Omental fat pad (tissue), 4 donors: ENCODE measurements around the gene FBH1. TPM values are rescaled to one million over a fixed set of nuclear protein-coding genes. Genes with fewer than 3 reads are reported as not detected.

Experiments
- ATAC-seq: fragments of 150-250 bp; one replicate; pipeline ENCODE4 v1.9.1; 2016; ENCODE audit warnings: mild to moderate bottlenecking, moderate library complexity; ENCODE audit not compliant: low FRiP score
- DNase-seq: peaks from one replicate; pipeline ENCODE4 v3.0.0-alpha.2; 2019; ENCODE audit warnings: low spot score
- CTCF ChIP-seq, 3 donors: fragments of 450-650 bp; IDR thresholded peaks; one replicate each; pipeline ENCODE4 v1.5.1; 2016 to 2017; ENCODE audit warnings: antibody characterized with exemption in 3 of 3, mild to moderate bottlenecking in 3 of 3, moderate library complexity in 2 of 3
- total RNA-seq, 4 donors: library from RNA; depleted of rRNA; stranded (reverse); fragments of >200 nt; gene quantifications; one replicate each; pipeline ENCODE4 v1.1.0, GENCODE V29; 2016

FBH1 gene
- total RNA-seq, 4 donors from 2014 or later, result 79.2 to 129 (median 81.4) TPM

DNA sequence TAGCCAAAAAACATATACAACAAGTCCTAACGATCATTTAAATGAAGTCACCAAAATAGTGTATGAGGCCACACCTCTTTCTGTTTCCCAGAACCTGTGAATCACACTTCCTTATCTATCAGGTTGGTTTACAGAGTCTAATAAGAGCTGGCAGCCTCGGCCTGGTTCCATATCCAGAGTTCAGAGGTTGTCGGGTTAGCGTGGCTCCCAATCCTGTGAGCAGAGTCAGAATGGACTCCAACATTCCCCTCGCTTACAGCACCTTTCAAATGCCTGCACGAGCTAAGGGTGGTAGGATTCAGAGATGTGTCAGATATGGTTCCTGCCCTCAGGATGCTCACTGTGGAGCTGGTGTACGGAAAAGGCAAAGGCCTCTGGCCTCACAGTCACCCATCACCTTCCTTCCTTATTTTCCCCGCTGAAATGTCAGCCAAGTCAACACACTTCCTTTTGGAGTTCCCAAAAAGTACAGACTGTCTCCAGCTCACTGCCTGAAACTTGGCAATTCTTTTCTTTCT lies 81.3 kb downstream of the FBH1 start:
- ATAC-seq (peak; percentile 86), DNase-seq (no peak)
- no peak for TF ChIP-seq CTCF (IDR thresholded peaks at IDR 0.05)

DNA sequence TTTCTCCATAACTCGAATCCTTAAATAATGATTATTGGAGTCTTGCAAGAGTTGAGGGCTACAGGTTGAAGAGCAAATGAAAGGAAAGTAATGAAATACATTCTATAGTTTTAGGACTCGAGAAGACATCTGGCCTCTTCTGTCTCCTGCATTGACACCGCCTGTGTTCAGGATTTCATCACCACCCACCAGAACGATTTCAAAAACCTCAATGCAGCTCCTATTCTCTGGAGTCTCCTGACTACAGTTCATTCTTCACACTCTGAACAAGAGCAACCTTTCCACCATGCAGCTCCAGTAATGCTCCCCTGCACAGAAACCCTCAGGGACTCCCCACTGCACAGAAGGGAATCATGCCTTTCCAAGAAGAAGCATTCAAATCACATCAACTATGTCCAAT lies 81.8 kb downstream of the FBH1 start:
- DNase-seq (no peak), ATAC-seq (no peak)
- TF ChIP-seq CTCF (IDR thresholded peaks at IDR 0.05), result no peak

DNA sequence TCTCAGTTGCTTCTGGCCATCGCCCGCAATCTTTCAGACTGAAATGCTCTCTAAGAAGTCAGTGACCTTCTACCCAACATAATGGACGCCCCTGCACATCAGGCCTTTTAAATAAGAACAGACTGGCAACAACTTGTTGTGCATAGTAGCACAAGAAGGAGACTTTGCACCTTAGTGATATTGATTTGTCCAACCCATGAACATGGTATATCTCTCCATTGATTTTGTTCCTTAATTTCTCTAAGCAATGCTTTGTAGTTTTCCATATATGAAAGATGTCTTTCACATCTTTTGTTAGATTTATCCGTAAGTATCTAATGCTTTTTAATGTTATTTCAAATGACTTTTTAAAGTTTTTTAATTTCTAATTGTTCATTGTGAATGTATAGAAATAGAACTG lies 83.0 kb downstream of the FBH1 start:
- no peak for TF ChIP-seq CTCF (IDR thresholded peaks at IDR 0.05)
- DNase-seq (no peak), ATAC-seq (no peak)

GRCh38 chr10:5975641-5976473 lies 85.8 kb downstream of the FBH1 start:
- ATAC-seq (peak; percentile 19), DNase-seq (no peak)
- TF ChIP-seq CTCF (IDR thresholded peaks at IDR 0.05), result no peak

- ATAC-seq (peak; percentile 52), DNase-seq (no peak)
- no peak for TF ChIP-seq CTCF (IDR thresholded peaks at IDR 0.05)
Measured at GRCh38 chr10:5976512-5977470, 86.7 kb downstream of the FBH1 start.

GRCh38 chr10:5977471-5978229 lies 87.6 kb downstream of the FBH1 start, which contains the start of gene IL15RA:
TSS of gene IL15RA (minus strand) at chr10:5977543. CDS start at chr10:5977492, 51 bp downstream.
- ATAC-seq (peak; percentile 90), DNase-seq (peak; percentile 60)
- TF ChIP-seq CTCF (IDR thresholded peaks at IDR 0.05), result no peak
